GM12878 (cell line): Measurements from ENCODE around the gene APOBEC2.

ENCODE experiments used
- DPF2 ChIP-seq: fragments of 450-650 bp; IDR thresholded peaks from 2 replicates; pipeline ENCODE4 v1.6.1; 2017; ENCODE audit warnings: mild to moderate bottlenecking
- EGR1 ChIP-seq, 2 experiments: IDR thresholded peaks; 1 replicate in 1 of 2; 2 replicates in 1 of 2; pipeline ENCODE4 v1.6.1; 2011 to 2012; ENCODE audit warnings: low read depth in 2 of 2, low read length in 2 of 2, borderline replicate concordance in 1 of 2, mild to moderate bottlenecking in 1 of 2, moderate library complexity in 1 of 2
- EZH2 ChIP-seq: IDR thresholded peaks from 2 replicates; pipeline ENCODE4 v1.6.1; 2012; ENCODE audit warnings: low read depth, mild to moderate bottlenecking, control low read depth, inconsistent platforms, low read length, borderline replicate concordance; ENCODE audit not compliant: control insufficient read depth
- SMC3 ChIP-seq: IDR thresholded peaks from 2 replicates; pipeline ENCODE4 v1.6.1; 2011; ENCODE audit warnings: low read length, improper control_type of control experiment, borderline replicate concordance

DNA sequence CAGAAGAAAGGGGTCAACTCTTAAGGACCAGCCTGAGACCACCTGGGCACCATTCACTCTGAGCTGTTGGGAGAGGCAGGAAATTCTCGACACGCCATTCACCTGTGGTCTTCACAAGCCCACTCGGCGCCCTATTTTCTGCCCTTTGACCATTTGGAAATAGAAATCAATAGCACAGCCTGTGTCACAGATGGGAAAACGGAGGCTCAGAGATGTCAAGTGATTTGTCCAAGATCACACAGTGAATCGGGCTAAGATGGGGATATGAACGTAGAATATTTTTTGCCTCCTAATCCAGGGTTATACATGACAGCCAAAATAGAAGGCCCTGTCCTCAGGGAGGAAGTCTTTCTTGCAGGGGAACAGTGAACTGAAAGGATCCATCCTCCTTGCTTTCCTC, 3.0 kb upstream of the APOBEC2 start:
- TF ChIP-seq EZH2 (no peak), SMC3 (no peak), DPF2 (no peak), EGR1 (IDR thresholded peaks at IDR 0.05; ENCODE audit: borderline replicate concordance in 1 of 2, low read depth in 2 of 2, low read length in 2 of 2) (no peak)
